ENCODE data around the gene FGF12.

The FGF12 gene

DNA sequence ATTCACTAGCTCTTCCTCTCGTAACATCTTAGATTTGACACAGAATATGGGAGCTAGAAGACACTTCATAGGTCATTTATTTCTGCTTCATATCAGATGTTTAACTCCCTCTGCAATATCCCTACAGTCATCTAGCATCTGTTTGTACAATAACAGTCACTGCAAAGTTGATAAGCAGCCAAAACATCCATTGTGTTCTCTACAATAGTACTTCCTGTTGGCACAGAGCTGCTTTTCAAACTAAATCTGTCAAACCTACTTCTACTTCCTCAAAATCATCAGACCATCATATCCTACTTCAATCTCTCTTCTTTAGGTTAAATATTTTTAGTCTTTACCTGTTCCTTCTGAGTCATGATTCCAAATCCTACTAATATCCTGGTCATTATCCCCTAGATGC, 233.2 kb downstream of the FGF12 start:
- DNase-seq (ENCODE audit: low spot score), result no peak

- DNase-seq (ENCODE audit: low spot score), result no peak
These were observed 236.6 kb downstream of the FGF12 start for GRCh38 chr3:192490720-192491119.

GRCh38 chr3:192489579-192489978, 237.8 kb downstream of the FGF12 start:
- no peak for DNase-seq (ENCODE audit: low spot score)

- no peak for DNase-seq (ENCODE audit: low spot score)
These were observed 240.3 kb downstream of the FGF12 start for GRCh38 chr3:192487033-192487432.

- no peak for DNase-seq (ENCODE audit: low spot score)
These were observed 244.5 kb downstream of the FGF12 start for GRCh38 chr3:192482809-192483208.

DNA sequence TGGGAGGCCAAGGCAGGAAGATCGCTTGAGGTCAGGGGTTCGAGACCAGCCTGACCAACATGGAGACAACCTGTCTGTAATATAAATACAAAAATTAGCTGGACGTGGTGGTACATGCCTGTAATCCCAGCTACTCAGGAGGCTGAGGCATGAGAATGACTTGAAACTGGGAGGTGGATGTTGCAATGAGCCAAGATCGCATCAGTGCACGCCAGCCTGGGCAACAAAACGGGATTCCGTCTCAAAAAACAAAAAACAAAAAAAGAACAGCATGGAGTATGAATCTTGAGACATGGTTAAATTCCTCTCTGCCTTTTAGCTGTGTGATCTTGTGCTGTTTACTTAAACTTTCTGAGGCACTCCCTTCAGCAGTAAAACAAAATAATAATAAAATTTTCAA, 244.9 kb downstream of the FGF12 start:
- no peak for DNase-seq (ENCODE audit: low spot score)

DNA sequence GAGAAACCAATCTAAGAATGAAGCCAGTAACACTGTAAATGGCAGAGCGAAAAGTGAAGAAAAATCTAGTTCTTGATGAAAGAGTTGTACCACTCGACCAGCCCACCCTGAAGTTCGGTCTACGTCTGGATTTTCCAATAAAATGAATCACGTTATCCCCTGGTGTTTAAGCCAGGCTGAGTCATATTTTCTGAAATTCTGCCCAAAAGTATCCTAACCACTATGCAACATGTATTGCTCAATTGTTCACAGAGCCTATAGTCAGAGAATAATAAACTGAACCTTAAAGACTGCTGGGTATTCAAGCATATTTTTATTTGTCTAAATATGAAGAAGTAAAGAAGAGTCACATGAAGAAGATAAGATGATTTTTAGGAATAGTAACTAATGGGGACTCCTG, 245.7 kb downstream of the FGF12 start:
- DNase-seq (ENCODE audit: low spot score), result no peak

GRCh38 chr3:192467230-192468140, 259.9 kb downstream of the FGF12 start:
- peak; percentile 45 for DNase-seq (ENCODE audit: low spot score)

- no peak for DNase-seq (ENCODE audit: low spot score)
These were observed 278.3 kb downstream of the FGF12 start for GRCh38 chr3:192449036-192449435.

- DNase-seq (ENCODE audit: low spot score), result peak; percentile 18
These were observed 281.3 kb downstream of the FGF12 start for GRCh38 chr3:192445770-192446644.

- DNase-seq (ENCODE audit: low spot score), result no peak
These were observed 282.6 kb downstream of the FGF12 start for GRCh38 chr3:192444791-192445106.

DNA sequence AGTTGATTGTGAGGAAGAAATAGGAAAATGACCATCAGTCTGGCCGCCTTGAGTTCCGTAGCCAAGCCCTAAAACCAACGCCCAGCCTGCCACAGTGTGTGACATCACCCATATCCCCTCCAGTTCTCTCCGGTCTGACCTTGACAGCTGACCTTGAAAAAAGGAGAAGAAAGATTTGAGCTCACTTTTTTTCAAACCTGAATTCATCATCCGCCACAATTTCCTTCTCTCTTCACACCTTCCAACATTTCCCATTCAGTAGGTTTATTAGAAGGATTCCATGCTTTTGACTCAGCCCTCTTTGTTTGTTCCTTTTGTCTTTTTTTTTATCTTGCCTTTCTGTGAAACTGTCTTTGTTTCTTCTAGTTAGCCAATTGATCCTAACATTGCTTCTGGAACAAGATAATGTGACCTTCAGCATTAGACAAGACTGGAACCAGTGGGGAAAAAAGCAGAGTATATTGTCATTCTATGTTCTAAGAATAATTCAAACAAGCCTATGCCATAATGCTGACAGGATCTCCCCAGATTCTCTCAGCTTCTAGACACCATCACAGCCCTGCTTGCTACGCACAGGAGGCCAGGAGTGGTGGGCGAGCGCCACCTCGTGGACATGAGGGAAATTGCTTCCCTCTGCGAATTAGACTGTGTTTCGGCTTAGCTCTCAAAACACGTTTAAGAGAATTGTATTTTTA, 283.1 kb downstream of the FGF12 start:
- DNase-seq (ENCODE audit: low spot score), result peak; percentile 72

DNA sequence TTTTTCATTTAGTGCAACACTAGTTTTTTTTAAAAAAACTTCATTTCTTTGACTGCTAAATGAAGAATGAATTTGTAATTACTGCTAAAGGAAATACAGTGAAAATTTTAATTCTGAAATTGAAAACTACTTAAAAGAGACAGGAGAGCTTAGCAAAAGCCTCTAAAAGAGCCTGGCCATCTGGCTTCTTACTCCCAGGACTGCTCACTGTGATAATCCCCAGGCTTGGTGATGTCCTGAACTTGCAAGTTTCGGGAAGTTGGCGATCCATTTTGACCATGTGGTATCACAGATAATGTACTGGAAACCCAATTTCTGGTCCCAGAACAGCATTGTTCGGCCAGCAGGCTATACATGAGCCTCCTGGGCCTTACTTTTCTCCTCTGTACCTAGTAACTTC, 292.1 kb downstream of the FGF12 start:
- no peak for DNase-seq (ENCODE audit: low spot score)

DNA sequence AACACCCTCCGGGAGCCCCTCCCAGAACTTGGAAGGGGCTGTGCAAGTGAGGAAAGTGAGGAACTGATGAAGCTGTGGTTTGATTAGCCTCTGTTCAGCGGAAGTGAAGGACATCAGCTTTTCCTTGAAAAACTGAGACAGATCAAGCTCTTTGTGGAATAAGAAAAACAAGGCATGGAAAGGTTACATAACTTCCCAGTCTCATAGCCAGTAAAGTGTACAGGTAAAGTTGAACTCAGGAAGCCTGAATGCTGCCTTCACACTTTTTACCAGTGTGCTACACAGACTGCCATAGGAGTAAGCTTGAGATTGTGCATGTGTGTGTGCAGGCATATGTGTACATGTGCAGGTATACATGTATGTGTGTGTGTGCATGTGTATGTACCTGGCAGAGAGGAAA, 293.2 kb downstream of the FGF12 start:
- DNase-seq (ENCODE audit: low spot score), result no peak

GRCh38 chr3:192433704-192434103, 293.6 kb downstream of the FGF12 start:
- DNase-seq (ENCODE audit: low spot score), result no peak

GRCh38 chr3:192422997-192423342, 304.4 kb downstream of the FGF12 start:
- no peak for DNase-seq (ENCODE audit: low spot score)

GRCh38 chr3:192422321-192422996, 304.9 kb downstream of the FGF12 start:
- DNase-seq (ENCODE audit: low spot score), result no peak

DNA sequence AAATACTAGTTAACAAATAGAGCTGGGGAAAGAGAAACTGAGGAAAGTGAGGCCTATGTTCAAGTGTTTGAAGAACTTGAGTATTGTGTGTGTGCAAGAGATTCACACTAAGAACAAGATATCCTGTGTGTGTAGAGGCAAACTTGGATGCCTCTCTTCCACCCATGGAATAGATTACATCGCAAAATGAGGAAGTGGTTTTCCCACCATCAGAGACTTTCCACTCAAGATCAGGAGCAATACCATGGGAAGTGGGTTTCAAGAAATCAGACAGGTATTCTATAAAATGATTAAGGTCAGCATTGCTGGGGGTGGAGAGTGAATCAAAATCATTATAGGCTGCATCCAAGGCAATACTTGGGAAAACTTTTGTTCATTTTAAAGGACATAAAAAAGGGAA, 308.0 kb downstream of the FGF12 start:
- no peak for DNase-seq (ENCODE audit: low spot score)

DNA sequence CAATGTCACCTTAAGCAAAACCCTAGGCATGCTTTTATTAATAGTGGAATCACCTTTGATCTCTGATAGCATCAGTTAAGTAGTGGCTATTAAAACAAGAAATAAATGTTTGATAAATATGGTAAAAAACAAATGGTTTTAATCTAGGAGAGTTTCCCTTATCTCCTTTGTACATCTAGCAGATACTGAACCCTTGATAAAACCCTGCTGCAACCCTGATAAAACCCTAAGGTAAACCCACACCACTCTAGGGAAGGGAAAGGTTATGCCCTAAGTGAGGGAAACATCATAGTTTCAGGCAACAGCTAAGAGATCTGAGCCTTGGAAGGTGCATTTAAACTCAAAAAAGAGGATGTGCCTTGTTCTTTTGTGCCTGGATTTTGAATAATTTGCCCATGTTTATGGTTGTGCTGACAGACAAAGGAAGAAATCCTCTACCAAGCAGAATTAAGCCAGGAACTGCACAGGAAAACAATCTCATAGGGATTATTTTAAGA, 309.7 kb downstream of the FGF12 start:
- no peak for DNase-seq (ENCODE audit: low spot score)

DNA sequence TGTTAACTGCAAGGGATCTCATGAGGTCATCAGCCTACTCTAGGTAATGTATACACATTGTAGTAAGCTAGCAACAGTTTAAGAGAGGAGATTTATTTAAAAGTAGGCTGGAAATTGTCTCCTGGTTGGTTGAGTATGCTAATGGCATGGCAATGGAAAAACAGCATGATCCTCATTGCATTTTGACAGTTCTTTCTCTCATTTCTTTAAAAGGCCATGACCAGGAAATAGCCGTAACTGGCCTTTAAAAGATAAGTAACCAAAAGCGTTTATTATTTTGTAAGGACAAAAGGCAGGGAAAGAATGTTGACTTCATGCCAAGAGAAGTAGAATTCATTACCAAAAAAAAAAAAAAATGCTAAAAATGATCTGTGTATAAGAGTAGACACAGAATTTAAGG, 310.3 kb downstream of the FGF12 start:
- no peak for DNase-seq (ENCODE audit: low spot score)

DNA sequence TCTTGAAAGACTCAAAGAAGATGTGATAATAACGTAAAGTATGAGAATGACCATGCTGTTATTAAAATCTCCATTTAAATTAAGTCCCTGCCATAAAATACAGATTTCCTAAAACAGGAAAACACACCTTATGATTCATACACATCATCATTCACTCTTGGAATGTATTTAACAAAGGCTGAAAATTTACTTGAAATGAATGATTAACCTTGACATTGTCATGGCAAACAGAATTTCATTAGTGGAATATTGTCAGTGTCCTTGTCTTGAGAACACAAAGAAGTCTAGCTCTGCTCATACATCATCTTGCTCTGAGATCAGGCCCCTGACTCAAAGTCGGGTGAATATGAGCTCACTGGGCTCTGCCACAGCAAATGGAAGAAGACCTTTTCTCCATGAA, 313.9 kb downstream of the FGF12 start:
- DNase-seq (ENCODE audit: low spot score), result no peak

- DNase-seq (ENCODE audit: low spot score), result no peak
These were observed 316.7 kb downstream of the FGF12 start for GRCh38 chr3:192410684-192410960.

All from AG08396 (cell line).